H9 (cell line): ENCODE measurements around the gene ORC1. TPM values are rescaled to one million over a fixed set of nuclear protein-coding genes. Genes with fewer than 3 reads are reported as not detected.

Source experiments
- DNase-seq: peaks from one replicate; pipeline ENCODE4 v3.0.0-alpha.2; 2017
- H2AFZ ChIP-seq: one replicate; pipeline ENCODE4 v1.6.1; 2013; ENCODE audit warnings: mild to moderate bottlenecking, low read length, control low read depth, moderate library complexity
- H2AK5ac ChIP-seq: 2 replicates; pipeline ENCODE4 v1.6.1; 2013; ENCODE audit warnings: low read length, control low read depth, mixed read lengths; ENCODE audit not compliant: insufficient read length
- H2BK120ac ChIP-seq: one replicate; pipeline ENCODE4 v1.6.1; 2013; ENCODE audit warnings: low read depth, mild to moderate bottlenecking, low read length, control low read depth, inconsistent platforms; ENCODE audit not compliant: poor library complexity, severe bottlenecking
- H2BK12ac ChIP-seq: 2 replicates; pipeline ENCODE4 v1.6.1; 2013; ENCODE audit warnings: low read length, control low read depth, mixed read lengths, low read depth; ENCODE audit not compliant: insufficient read length
- H2BK15ac ChIP-seq: 2 replicates; pipeline ENCODE4 v1.6.1; 2013; ENCODE audit warnings: low read depth, low read length, control low read depth
- H2BK20ac ChIP-seq: one replicate; pipeline ENCODE4 v1.6.1; 2013; ENCODE audit warnings: low read depth, mild to moderate bottlenecking, low read length, control low read depth, inconsistent platforms; ENCODE audit not compliant: poor library complexity, severe bottlenecking
- H2BK5ac ChIP-seq: 2 replicates; pipeline ENCODE4 v1.6.1; 2013; ENCODE audit warnings: low read length, control low read depth, mixed read lengths; ENCODE audit not compliant: insufficient read length
- H3K14ac ChIP-seq: 2 replicates; pipeline ENCODE4 v1.6.1; 2013; ENCODE audit warnings: low read length, control low read depth; ENCODE audit not compliant: insufficient read depth
- H3K18ac ChIP-seq: 2 replicates; pipeline ENCODE4 v1.6.1; 2013; ENCODE audit warnings: low read depth, mild to moderate bottlenecking, mixed read lengths, low read length, control low read depth; ENCODE audit not compliant: insufficient read length
- H3K23ac ChIP-seq: 2 replicates; pipeline ENCODE4 v1.6.1; 2013; ENCODE audit warnings: low read length, control low read depth, mixed read lengths, low read depth; ENCODE audit not compliant: insufficient read length
- H3K23me2 ChIP-seq: 2 replicates; pipeline ENCODE4 v1.6.1; 2013; ENCODE audit warnings: low read depth, mild to moderate bottlenecking, mixed read lengths, low read length, control low read depth; ENCODE audit not compliant: insufficient read length, poor library complexity, severe bottlenecking
- H3K27ac ChIP-seq: 2 replicates; pipeline ENCODE4 v1.5.1; 2013; ENCODE audit warnings: low read length, control low read depth, mixed read lengths, low read depth; ENCODE audit not compliant: insufficient read length
- H3K27me3 ChIP-seq: 2 replicates; pipeline ENCODE4 v1.6.1; 2013; ENCODE audit warnings: low read length, control low read depth, inconsistent platforms; ENCODE audit not compliant: insufficient read depth
- H3K4ac ChIP-seq: 2 replicates; pipeline ENCODE4 v1.6.1; 2013; ENCODE audit warnings: low read depth, mild to moderate bottlenecking, control low read depth, inconsistent platforms, low read length, moderate library complexity
- H3K4me1 ChIP-seq: 2 replicates; pipeline ENCODE4 v1.6.1; 2013; ENCODE audit warnings: low read length, control low read depth, inconsistent platforms; ENCODE audit not compliant: insufficient read depth
- H3K4me2 ChIP-seq: 2 replicates; pipeline ENCODE4 v1.6.1; 2013; ENCODE audit warnings: low read length, control low read depth, mixed read lengths; ENCODE audit not compliant: insufficient read length, insufficient read depth
- H3K56ac ChIP-seq: 2 replicates; pipeline ENCODE4 v1.6.1; 2013; ENCODE audit warnings: low read depth, mild to moderate bottlenecking, mixed read lengths, low read length, control low read depth; ENCODE audit not compliant: insufficient read length
- H3K79me1 ChIP-seq: 2 replicates; pipeline ENCODE4 v1.6.1; 2013; ENCODE audit warnings: low read depth, mild to moderate bottlenecking, moderate library complexity, low read length, control low read depth, inconsistent platforms; ENCODE audit not compliant: insufficient read depth, poor library complexity, severe bottlenecking
- H3K79me2 ChIP-seq: 2 replicates; pipeline ENCODE4 v1.6.1; 2013; ENCODE audit warnings: low read length, control low read depth, inconsistent platforms; ENCODE audit not compliant: insufficient read depth
- H3K9ac ChIP-seq: 2 replicates; pipeline ENCODE4 v1.6.1; 2013; ENCODE audit warnings: low read length, control low read depth, mixed read lengths; ENCODE audit not compliant: insufficient read length; ENCODE audit errors: extremely low read depth
- H3K9me3 ChIP-seq: one replicate; pipeline ENCODE4 v1.6.1; 2013; ENCODE audit warnings: low read depth, low read length, inconsistent platforms; ENCODE audit not compliant: control insufficient read depth
- H3T11ph ChIP-seq: one replicate; pipeline ENCODE4 v1.6.1; 2013; ENCODE audit warnings: mild to moderate bottlenecking, low read length, control low read depth, inconsistent platforms
- H4K20me1 ChIP-seq: one replicate; pipeline ENCODE4 v1.6.1; 2013; ENCODE audit not compliant: control insufficient read depth, insufficient read length, insufficient read depth
- H4K5ac ChIP-seq: 2 replicates; pipeline ENCODE4 v1.6.1; 2013; ENCODE audit warnings: low read depth, mild to moderate bottlenecking, mixed read lengths, low read length, control low read depth; ENCODE audit not compliant: insufficient read length
- H4K8ac ChIP-seq: replicated peaks from 2 replicates; pipeline ENCODE4 v1.6.1; 2013; ENCODE audit warnings: low read length, control low read depth, mixed read lengths, low read depth; ENCODE audit not compliant: insufficient read length
- H4K91ac ChIP-seq: 2 replicates; pipeline ENCODE4 v1.6.1; 2013; ENCODE audit warnings: low read depth, mild to moderate bottlenecking, moderate library complexity, mixed read lengths, low read length, control low read depth; ENCODE audit not compliant: insufficient read length
- H3K27ac Mint-ChIP-seq, 3 experiments: 2 replicates in 2 of 3; 3 replicates in 1 of 3; pipeline ENCODE4 v1.8.0; 2020 to 2021; ENCODE audit warnings: mixed read lengths in 3 of 3, mild to moderate bottlenecking in 1 of 3, moderate library complexity in 1 of 3
- H3K27me3 Mint-ChIP-seq: 2 replicates; pipeline ENCODE4 v1.8.0; 2021; ENCODE audit warnings: low read depth, mild to moderate bottlenecking, moderate library complexity, mixed read lengths
- H3K36me3 Mint-ChIP-seq, 3 experiments: 2 replicates in 2 of 3; 3 replicates in 1 of 3; pipeline ENCODE4 v1.8.0; 2020 to 2021; ENCODE audit warnings: low read depth in 3 of 3, mixed read lengths in 3 of 3; ENCODE audit not compliant: insufficient read depth in 1 of 3
- H3K4me1 Mint-ChIP-seq, 2 experiments: 2 replicates each; pipeline ENCODE4 v1.8.0; 2020; ENCODE audit warnings: mixed read lengths in 2 of 2
- H3K4me3 Mint-ChIP-seq, 2 experiments: 2 replicates in 1 of 2; 3 replicates in 1 of 2; pipeline ENCODE4 v1.8.0; 2020 to 2021; ENCODE audit warnings: mild to moderate bottlenecking in 2 of 2, mixed read lengths in 2 of 2, moderate library complexity in 1 of 2
- H3K9me3 Mint-ChIP-seq, 2 experiments: 2 replicates in 1 of 2; 3 replicates in 1 of 2; pipeline ENCODE4 v1.8.0; 2020; ENCODE audit warnings: mild to moderate bottlenecking in 2 of 2, mixed read lengths in 2 of 2, moderate library complexity in 1 of 2
- WGBS: extraction: QIAGEN DNeasy Blood & Tissue Kit; methylation state at CpG from one replicate; pipeline ENCODE4 v1.1.7; 2013; ENCODE audit warnings: missing lambda C conversion rate, low lambda C conversion rate, mixed read lengths; ENCODE audit not compliant: insufficient read length; ENCODE audit errors: extremely low coverage; 5-methylcytosine and 5-hydroxymethylcytosine counted together
- total RNA-seq: library from RNA; stranded (reverse); gene quantifications from 2 replicates; pipeline ENCODE4 v1.2.1, GENCODE V29; 2021
- TF ChIP-seq, protein P1 (sequence below): fragments of 200-600 bp; sonication (generic); conservative IDR thresholded peaks from 3 replicates; pipeline ENCODE4 v1.8.0; 2021; ENCODE audit warnings: antibody characterized with exemption, mild to moderate bottlenecking

The ORC1 gene
- total RNA-seq, 1 experiment from 2014 or later: 46.4 TPM

DNA sequence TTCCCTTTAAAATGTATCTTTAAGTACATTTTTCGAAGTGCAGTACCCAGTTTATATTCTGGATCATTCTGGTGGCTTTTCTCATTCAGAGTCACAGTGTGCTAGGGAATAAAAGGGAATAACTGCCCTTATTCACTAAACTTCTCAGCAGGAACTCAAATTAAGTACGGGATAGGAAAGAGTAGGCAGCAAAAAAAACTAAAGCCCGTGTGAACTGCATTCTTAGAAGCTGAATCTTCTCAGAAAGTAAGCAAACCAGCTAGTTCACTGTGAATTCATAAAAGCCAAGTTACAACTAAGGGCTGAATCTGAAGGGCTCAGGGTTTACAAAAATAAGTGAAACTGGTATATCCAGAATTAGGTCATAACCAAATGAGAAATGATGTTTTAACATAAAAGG is 22.1 kb upstream of the ORC1 start:
- Mint-ChIP-seq H3K27ac (peak overlapping the region in 1 of 3 experiments; percentile 92; a peak in 2 of 7 replicates), H3K4me3 (no peak overlapping the region), H3K27me3 (no peaks in the 10 kb centered on the region), H3K36me3 (peaks cover 16 to 46% (median 34%) of the 10 kb centered on the region in 3 experiments; a peak in 6 of 7 replicates), H3K4me1 (peaks cover 7% of the 10 kb centered on the region in 2 experiments; a peak in 3 of 4 replicates), H3K9me3 (no peaks in the 10 kb centered on the region)
- no peak overlapping the region for H3K27ac ChIP-seq
- no peak overlapping the region for H4K5ac ChIP-seq
- no peak overlapping the region for H2BK5ac ChIP-seq
- no peak overlapping the region for H2BK15ac ChIP-seq
- no peak overlapping the region for H4K91ac ChIP-seq
- no peak overlapping the region for H3K18ac ChIP-seq
- no peak overlapping the region for H2BK12ac ChIP-seq
- H3K23ac ChIP-seq: no peak overlapping the region
- H3K79me2 ChIP-seq: no peaks in the 10 kb centered on the region
- H3K9me3 ChIP-seq: no peaks in the 10 kb centered on the region
- WGBS: no CpG with 5 or more reads among the region's 3 CpGs
- H3K27me3 ChIP-seq: no peaks in the 10 kb centered on the region
- H3K4me2 ChIP-seq: no peak overlapping the region
- no peaks in the 10 kb centered on the region for H3K23me2 ChIP-seq
- no peak overlapping the region for H3K14ac ChIP-seq
- no peak overlapping the region for H4K8ac ChIP-seq
- TF ChIP-seq, protein P1, sequence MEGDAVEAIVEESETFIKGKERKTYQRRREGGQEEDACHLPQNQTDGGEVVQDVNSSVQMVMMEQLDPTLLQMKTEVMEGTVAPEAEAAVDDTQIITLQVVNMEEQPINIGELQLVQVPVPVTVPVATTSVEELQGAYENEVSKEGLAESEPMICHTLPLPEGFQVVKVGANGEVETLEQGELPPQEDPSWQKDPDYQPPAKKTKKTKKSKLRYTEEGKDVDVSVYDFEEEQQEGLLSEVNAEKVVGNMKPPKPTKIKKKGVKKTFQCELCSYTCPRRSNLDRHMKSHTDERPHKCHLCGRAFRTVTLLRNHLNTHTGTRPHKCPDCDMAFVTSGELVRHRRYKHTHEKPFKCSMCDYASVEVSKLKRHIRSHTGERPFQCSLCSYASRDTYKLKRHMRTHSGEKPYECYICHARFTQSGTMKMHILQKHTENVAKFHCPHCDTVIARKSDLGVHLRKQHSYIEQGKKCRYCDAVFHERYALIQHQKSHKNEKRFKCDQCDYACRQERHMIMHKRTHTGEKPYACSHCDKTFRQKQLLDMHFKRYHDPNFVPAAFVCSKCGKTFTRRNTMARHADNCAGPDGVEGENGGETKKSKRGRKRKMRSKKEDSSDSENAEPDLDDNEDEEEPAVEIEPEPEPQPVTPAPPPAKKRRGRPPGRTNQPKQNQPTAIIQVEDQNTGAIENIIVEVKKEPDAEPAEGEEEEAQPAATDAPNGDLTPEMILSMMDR: no peak
- no peak overlapping the region for H3K9ac ChIP-seq
- no peak for DNase-seq
- H2AFZ ChIP-seq: no peak overlapping the region
- H3K4ac ChIP-seq: no peak overlapping the region
- no peak overlapping the region for H2BK120ac ChIP-seq
- H3T11ph ChIP-seq: no peak overlapping the region
- no peak overlapping the region for H2BK20ac ChIP-seq
- H3K79me1 ChIP-seq: no peaks in the 10 kb centered on the region
- H4K20me1 ChIP-seq: no peaks in the 10 kb centered on the region
- H3K56ac ChIP-seq: no peak overlapping the region
- no peak overlapping the region for H2AK5ac ChIP-seq
- H3K4me1 ChIP-seq: no peaks in the 10 kb centered on the region
